Trophoblast cell (in vitro differentiated cells and primary cell): ENCODE data around the gene GLP1R.

ENCODE experiments used
- DNase-seq, 2 donors: peaks; one replicate each; pipeline ENCODE4 v3.0.0-alpha.2; 2016
- H2AFZ ChIP-seq: 2 replicates; pipeline ENCODE4 v1.6.1; 2013; ENCODE audit warnings: low read length, moderate library complexity, mild to moderate bottlenecking; ENCODE audit not compliant: insufficient read depth, poor library complexity
- H2AK5ac ChIP-seq: 2 replicates; pipeline ENCODE4 v1.6.1; 2013; ENCODE audit warnings: mild to moderate bottlenecking, low read length
- H2BK120ac ChIP-seq: 2 replicates; pipeline ENCODE4 v1.6.1; 2013; ENCODE audit warnings: low read length, mild to moderate bottlenecking, moderate library complexity; ENCODE audit not compliant: insufficient read depth, poor library complexity
- H2BK12ac ChIP-seq: 2 replicates; pipeline ENCODE4 v1.6.1; 2013; ENCODE audit warnings: mild to moderate bottlenecking, low read length, moderate library complexity
- H2BK5ac ChIP-seq: 2 replicates; pipeline ENCODE4 v1.6.1; 2013; ENCODE audit warnings: low read length, low read depth, moderate library complexity, mild to moderate bottlenecking; ENCODE audit not compliant: poor library complexity
- H3K14ac ChIP-seq: 2 replicates; pipeline ENCODE4 v1.6.1; 2013; ENCODE audit warnings: mild to moderate bottlenecking, low read length
- H3K18ac ChIP-seq: 2 replicates; pipeline ENCODE4 v1.6.1; 2013; ENCODE audit warnings: mild to moderate bottlenecking, low read length
- H3K23ac ChIP-seq: 2 replicates; pipeline ENCODE4 v1.6.1; 2013; ENCODE audit warnings: low read length
- H3K27ac ChIP-seq: 2 replicates; pipeline ENCODE4 v1.5.1; 2013; ENCODE audit warnings: low read depth, mild to moderate bottlenecking, inconsistent platforms, low read length, moderate library complexity
- H3K27me3 ChIP-seq: 2 replicates; pipeline ENCODE4 v1.6.1; 2013; ENCODE audit warnings: inconsistent platforms, mild to moderate bottlenecking, low read length, moderate library complexity; ENCODE audit not compliant: insufficient read depth
- H3K36me3 ChIP-seq, 2 experiments: 1 replicate in 1 of 2; 2 replicates in 1 of 2; pipeline ENCODE4 v1.6.1; 2013; ENCODE audit warnings: low read length in 2 of 2, mild to moderate bottlenecking in 2 of 2, moderate library complexity in 1 of 2; ENCODE audit not compliant: insufficient read depth in 2 of 2, control insufficient read depth in 1 of 2
- H3K4ac ChIP-seq: 2 replicates; pipeline ENCODE4 v1.6.1; 2013; ENCODE audit warnings: low read depth, mild to moderate bottlenecking, low read length, moderate library complexity
- H3K4me1 ChIP-seq, 2 experiments: 1 replicate in 1 of 2; 2 replicates in 1 of 2; pipeline ENCODE4 v1.6.1; 2013; ENCODE audit warnings: low read length in 2 of 2, mild to moderate bottlenecking in 2 of 2, moderate library complexity in 1 of 2; ENCODE audit not compliant: insufficient read depth in 2 of 2, control insufficient read depth in 1 of 2
- H3K4me2 ChIP-seq: 2 replicates; pipeline ENCODE4 v1.6.1; 2013; ENCODE audit warnings: inconsistent platforms, mild to moderate bottlenecking, low read length, moderate library complexity
- H3K4me3 ChIP-seq: 2 replicates; pipeline ENCODE4 v1.5.1; 2013; ENCODE audit warnings: mild to moderate bottlenecking, low read depth, low read length, inconsistent platforms
- H3K79me1 ChIP-seq: one replicate; pipeline ENCODE4 v1.6.1; 2013; ENCODE audit warnings: low read length
- H3K79me2 ChIP-seq: 2 replicates; pipeline ENCODE4 v1.6.1; 2013; ENCODE audit warnings: low read length, mild to moderate bottlenecking; ENCODE audit not compliant: control insufficient read depth, insufficient read depth, poor library complexity
- H3K9ac ChIP-seq: 2 replicates; pipeline ENCODE4 v1.6.1; 2013; ENCODE audit warnings: mild to moderate bottlenecking, low read length
- H3K9me3 ChIP-seq: 2 replicates; pipeline ENCODE4 v1.6.1; 2013; ENCODE audit warnings: low read depth, mild to moderate bottlenecking, control low read depth, inconsistent platforms, low read length; ENCODE audit not compliant: insufficient read depth
- H4K12ac ChIP-seq: 2 replicates; pipeline ENCODE4 v1.6.1; 2013; ENCODE audit warnings: low read depth, mild to moderate bottlenecking, low read length, moderate library complexity
- H4K8ac ChIP-seq: 2 replicates; pipeline ENCODE4 v1.6.1; 2013; ENCODE audit warnings: low read depth, mild to moderate bottlenecking, low read length, moderate library complexity
- H4K91ac ChIP-seq: one replicate; pipeline ENCODE4 v1.6.1; 2013; ENCODE audit warnings: low read depth, mild to moderate bottlenecking, low read length, moderate library complexity
- WGBS: extraction: QIAGEN DNeasy Blood & Tissue Kit; methylation state at CpG from one replicate; pipeline ENCODE4 v1.1.7; 2013; ENCODE audit warnings: missing lambda C conversion rate; ENCODE audit not compliant: insufficient read length, insufficient coverage; ENCODE audit errors: extremely low coverage; 5-methylcytosine and 5-hydroxymethylcytosine counted together

Gene GLP1R

GRCh38 chr6:39053854-39054576 lies 5.4 kb downstream of the GLP1R start:
- no peak overlapping the region for H4K12ac ChIP-seq
- H3K9me3 ChIP-seq, result no peaks in the 10 kb centered on the region
- H3K27ac ChIP-seq, result no peak overlapping the region
- no peak overlapping the region for H2AFZ ChIP-seq
- no peak overlapping the region for H3K4me3 ChIP-seq
- no peak overlapping the region for H3K9ac ChIP-seq
- H3K36me3 ChIP-seq, result no peaks in the 10 kb centered on the region
- H3K4ac ChIP-seq, result no peak overlapping the region
- H3K79me1 ChIP-seq, result no peaks in the 10 kb centered on the region
- H3K79me2 ChIP-seq, result no peaks in the 10 kb centered on the region
- H3K18ac ChIP-seq, result no peak overlapping the region
- no peak overlapping the region for H2BK120ac ChIP-seq
- WGBS, result no CpG with 5 or more reads among the region's 9 CpGs
- no peak overlapping the region for H3K23ac ChIP-seq
- no peak for DNase-seq
- H2BK12ac ChIP-seq, result no peak overlapping the region
- H2AK5ac ChIP-seq, result no peak overlapping the region
- no peak overlapping the region for H4K91ac ChIP-seq
- no peak overlapping the region for H3K14ac ChIP-seq
- no peak overlapping the region for H2BK5ac ChIP-seq
- peaks cover 5 to 15% of the 10 kb centered on the region in 2 experiments for H3K4me1 ChIP-seq
- H4K8ac ChIP-seq, result no peak overlapping the region
- peaks cover 12% of the 10 kb centered on the region for H3K27me3 ChIP-seq
- no peak overlapping the region for H3K4me2 ChIP-seq

GRCh38 chr6:39054577-39055142 lies 6.1 kb downstream of the GLP1R start:
- H3K9ac ChIP-seq, result no peak overlapping the region
- H2BK5ac ChIP-seq, result no peak overlapping the region
- no peak for DNase-seq
- H2AFZ ChIP-seq, result no peak overlapping the region
- no peak overlapping the region for H3K14ac ChIP-seq
- H2BK12ac ChIP-seq, result no peak overlapping the region
- no CpG with 5 or more reads among the region's 9 CpGs for WGBS
- H3K27me3 ChIP-seq, result peaks cover 5% of the 10 kb centered on the region
- no peak overlapping the region for H3K4me3 ChIP-seq
- no peaks in the 10 kb centered on the region for H3K9me3 ChIP-seq
- no peaks in the 10 kb centered on the region for H3K79me2 ChIP-seq
- peaks cover 5 to 15% of the 10 kb centered on the region in 2 experiments for H3K4me1 ChIP-seq
- no peak overlapping the region for H2BK120ac ChIP-seq
- H3K23ac ChIP-seq, result no peak overlapping the region
- H3K4ac ChIP-seq, result no peak overlapping the region
- no peak overlapping the region for H3K18ac ChIP-seq
- H3K27ac ChIP-seq, result no peak overlapping the region
- H3K36me3 ChIP-seq, result no peaks in the 10 kb centered on the region
- H3K4me2 ChIP-seq, result no peak overlapping the region
- H2AK5ac ChIP-seq, result no peak overlapping the region
- H4K91ac ChIP-seq, result no peak overlapping the region
- H3K79me1 ChIP-seq, result no peaks in the 10 kb centered on the region
- H4K12ac ChIP-seq, result no peak overlapping the region
- no peak overlapping the region for H4K8ac ChIP-seq

- Histone ChIP-seq H2AFZ (no peak overlapping the region), H3K14ac (no peak overlapping the region), H3K4ac (no peak overlapping the region), H2BK5ac (no peak overlapping the region), H3K4me2 (no peak overlapping the region), H4K8ac (no peak overlapping the region), H4K91ac (no peak overlapping the region), H2BK120ac (no peak overlapping the region), H3K18ac (no peak overlapping the region), H3K79me1 (no peaks in the 10 kb centered on the region), H4K12ac (no peak overlapping the region), H3K9ac (no peak overlapping the region), H3K27ac (no peak overlapping the region), H2BK12ac (no peak overlapping the region), H3K4me1 (peaks cover 5 to 15% of the 10 kb centered on the region in 2 experiments), H3K23ac (no peak overlapping the region), H2AK5ac (no peak overlapping the region), H3K4me3 (no peak overlapping the region), H3K9me3 (no peaks in the 10 kb centered on the region), H3K79me2 (no peaks in the 10 kb centered on the region), H3K27me3 (no peaks in the 10 kb centered on the region), H3K36me3 (no peaks in the 10 kb centered on the region)
- WGBS, result no CpG with 5 or more reads among the region's 7 CpGs
- DNase-seq, result no peak
Observed at GRCh38 chr6:39055661-39056060, 7.1 kb downstream of the GLP1R start.

- no peak overlapping the region for H2AK5ac ChIP-seq
- peaks cover 5 to 14% of the 10 kb centered on the region in 2 experiments for H3K4me1 ChIP-seq
- no peak overlapping the region for H2BK12ac ChIP-seq
- no peak overlapping the region for H2BK120ac ChIP-seq
- H3K27ac ChIP-seq, result no peak overlapping the region
- H3K23ac ChIP-seq, result no peak overlapping the region
- no CpG with 5 or more reads among the region's 5 CpGs for WGBS
- no peaks in the 10 kb centered on the region for H3K27me3 ChIP-seq
- no peak overlapping the region for H3K9ac ChIP-seq
- no peak overlapping the region for H2BK5ac ChIP-seq
- no peak overlapping the region for H2AFZ ChIP-seq
- no peak overlapping the region for H4K12ac ChIP-seq
- no peaks in the 10 kb centered on the region for H3K79me1 ChIP-seq
- H3K18ac ChIP-seq, result no peak overlapping the region
- H3K9me3 ChIP-seq, result no peaks in the 10 kb centered on the region
- no peaks in the 10 kb centered on the region for H3K36me3 ChIP-seq
- H3K4me2 ChIP-seq, result no peak overlapping the region
- no peak overlapping the region for H3K4ac ChIP-seq
- no peak overlapping the region for H4K91ac ChIP-seq
- no peak overlapping the region for H3K4me3 ChIP-seq
- DNase-seq, result no peak
- no peak overlapping the region for H4K8ac ChIP-seq
- H3K14ac ChIP-seq, result no peak overlapping the region
- H3K79me2 ChIP-seq, result no peaks in the 10 kb centered on the region
Observed at GRCh38 chr6:39056191-39056590, 7.6 kb downstream of the GLP1R start.
